HepG2 (cell line): ENCODE measurements around the gene SLC23A3. TPM values are rescaled to one million over a fixed set of nuclear protein-coding genes. Genes with fewer than 3 reads are reported as not detected.

Experiments
- ATF1 ChIP-seq: IDR thresholded peaks from 2 replicates; pipeline ENCODE4 v1.6.1; 2016; ENCODE audit warnings: mild to moderate bottlenecking, control low read depth
- ATF5 ChIP-seq: sonication (generic); formaldehyde crosslinking; IDR thresholded peaks from 2 replicates; pipeline ENCODE4 v1.4.0; 2020; ENCODE audit warnings: mild to moderate bottlenecking, low read depth, missing genetic modification reagents
- CERS6 ChIP-seq: sonication (generic); formaldehyde crosslinking; IDR thresholded peaks from 2 replicates; pipeline ENCODE4 v1.5.0; 2020; ENCODE audit warnings: missing genetic modification reagents
- ELF4 ChIP-seq: sonication (generic); formaldehyde crosslinking; IDR thresholded peaks from 2 replicates; pipeline ENCODE4 v1.5.0; 2020; ENCODE audit warnings: missing genetic modification reagents, mild to moderate bottlenecking, moderate library complexity, borderline replicate concordance
- GATA4 ChIP-seq: sonication (generic); IDR thresholded peaks from 2 replicates; pipeline ENCODE4 v1.6.1; 2016; ENCODE audit warnings: antibody characterized with exemption, low read depth, borderline replicate concordance
- KAT8 ChIP-seq: IDR thresholded peaks from 2 replicates; pipeline ENCODE4 v1.6.1; 2016; ENCODE audit warnings: missing genetic modification reagents, missing compliant biosample characterization
- KDM5B ChIP-seq: sonication (generic); formaldehyde crosslinking; IDR thresholded peaks from 2 replicates; pipeline ENCODE4 v1.4.0; 2020; ENCODE audit warnings: missing genetic modification reagents, mild to moderate bottlenecking, borderline replicate concordance
- MAF1 ChIP-seq: sonication (generic); formaldehyde crosslinking; IDR thresholded peaks from 2 replicates; pipeline ENCODE4 v1.5.0; 2020; ENCODE audit warnings: missing genetic modification reagents, borderline replicate concordance
- NFE2L1 ChIP-seq: sonication (generic); formaldehyde crosslinking; IDR thresholded peaks from 2 replicates; pipeline ENCODE4 v1.4.0; 2020; ENCODE audit warnings: missing genetic modification reagents, mild to moderate bottlenecking, borderline replicate concordance
- RBFOX2 ChIP-seq: fragments of 200-400 bp; formaldehyde crosslinking; IDR thresholded peaks from 2 replicates; pipeline ENCODE4 v1.6.1; 2017; ENCODE audit warnings: low read depth, mild to moderate bottlenecking, low read length
- TCF12 ChIP-seq, 2 experiments: fragments of 450-650 bp in 1 of 2; sonication (generic) in 1 of 2; formaldehyde crosslinking in 1 of 2; IDR thresholded peaks; 2 replicates each; pipeline versions ENCODE4 v1.6.1 to v1.8.0; 2017 to 2022; ENCODE audit warnings: antibody characterized with exemption in 1 of 2, mild to moderate bottlenecking in 1 of 2, missing genetic modification reagents in 1 of 2, moderate library complexity in 1 of 2
- ZBTB7B ChIP-seq: sonication (generic); formaldehyde crosslinking; IDR thresholded peaks from 2 replicates; pipeline ENCODE4 v1.4.0; 2020; ENCODE audit warnings: missing genetic modification reagents
- ZFP36 ChIP-seq: fragments of 150-350 bp; IDR thresholded peaks from 2 replicates; pipeline ENCODE4 v1.6.1; 2018; ENCODE audit warnings: borderline replicate concordance, low read length, low read depth; ENCODE audit not compliant: partially characterized antibody
- ZNF235 ChIP-seq: sonication (generic); formaldehyde crosslinking; IDR thresholded peaks from 2 replicates; pipeline ENCODE4 v1.8.1; 2023; ENCODE audit warnings: mild to moderate bottlenecking, missing genetic modification reagents, borderline replicate concordance
- ZNF251 ChIP-seq: sonication (generic); formaldehyde crosslinking; IDR thresholded peaks from 2 replicates; pipeline ENCODE4 v1.9.0; 2021; ENCODE audit warnings: mild to moderate bottlenecking, missing genetic modification reagents
- ZNF34 ChIP-seq: sonication (generic); formaldehyde crosslinking; IDR thresholded peaks from 2 replicates; pipeline ENCODE4 v1.4.0; 2020; ENCODE audit warnings: mild to moderate bottlenecking, missing genetic modification reagents, borderline replicate concordance
- ZNF362 ChIP-seq: sonication (generic); formaldehyde crosslinking; IDR thresholded peaks from 2 replicates; pipeline ENCODE4 v1.4.0; 2020; ENCODE audit warnings: missing genetic modification reagents, mild to moderate bottlenecking, borderline replicate concordance
- ZNF513 ChIP-seq: sonication (generic); formaldehyde crosslinking; conservative IDR thresholded peaks from 2 replicates; pipeline ENCODE4 v1.5.0; 2020; ENCODE audit warnings: missing genetic modification reagents
- ZNF569 ChIP-seq: sonication (generic); formaldehyde crosslinking; IDR thresholded peaks from 2 replicates; pipeline ENCODE4 v1.5.0; 2020; ENCODE audit warnings: mild to moderate bottlenecking, missing genetic modification reagents, moderate library complexity, borderline replicate concordance
- ZNF580 ChIP-seq: IDR thresholded peaks from 2 replicates; pipeline ENCODE4 v1.6.1; 2016; ENCODE audit warnings: low read depth, borderline replicate concordance
- ZNF775 ChIP-seq: sonication (generic); formaldehyde crosslinking; IDR thresholded peaks from 2 replicates; pipeline ENCODE4 v1.4.0; 2020; ENCODE audit warnings: missing genetic modification reagents, mild to moderate bottlenecking, moderate library complexity, borderline replicate concordance
- ZNF839 ChIP-seq: sonication (generic); formaldehyde crosslinking; IDR thresholded peaks from 2 replicates; pipeline ENCODE4 v1.4.0; 2020; ENCODE audit warnings: missing genetic modification reagents, mild to moderate bottlenecking, borderline replicate concordance
- polyA plus RNA-seq, 8 experiments: library from polyadenylated mRNA; depleted of rRNA in 3 of 8; stranded (reverse) in 7 of 8; unstranded in 1 of 8; fragments of >200 nt; fragmentation: Illumina TruSeq in 4 of 8; extraction: Trizol in 4 of 8; gene quantifications; 2 replicates each; pipeline versions ENCODE4 v1.2.1 to v1.2.3, GENCODE V29; 2011 to 2016; ENCODE audit warnings: low read depth in 4 of 8, missing spikeins in 1 of 8, mixed read lengths in 1 of 8; ENCODE audit not compliant: insufficient read depth in 1 of 8
- total RNA-seq, 5 experiments: library from RNA; depleted of rRNA; stranded (reverse); fragments of >200 nt; fragmentation: Illumina TruSeq; extraction: Trizol; gene quantifications; 2 replicates each; pipeline ENCODE4 v1.2.3, GENCODE V29; 2016; ENCODE audit warnings: low read depth in 1 of 5

SLC23A3 gene
- total and polyA plus RNA-seq, 2 of the 13 experiments (the other 11 are each of a cell fraction or from before 2014, with no cell fraction given), result 0.38 to 0.78 TPM

GRCh38 chr2:219116776-219117646, 52.8 kb downstream of the SLC23A3 start (continued):
- TF ChIP-seq ATF5 (no peak), ZBTB7B (CRISPR knock-in tag) (peak; percentile 56; the same call in 1 of the 2 replicates), ZNF34 (CRISPR knock-in tag) (no peak), KDM5B (CRISPR knock-in tag) (no peak), ZNF362 (CRISPR knock-in tag) (no peak), ZFP36 (no peak), TCF12 (IDR thresholded peaks at IDR 0.05) (no peak), TCF12 (CRISPR knock-in tag; IDR thresholded peaks at IDR 0.05) (no peak), ZNF775 (CRISPR knock-in tag) (no peak), NFE2L1 (no peak), RBFOX2 (no peak), ELF4 (CRISPR knock-in tag) (no peak), ZNF513 (CRISPR knock-in tag) (no peak), CERS6 (no peak), ATF1 (no peak), ZNF235 (CRISPR knock-in tag) (no peak), ZNF569 (CRISPR knock-in tag) (no peak), MAF1 (CRISPR knock-in tag) (no peak), ZNF251 (CRISPR knock-in tag) (no peak), GATA4 (0 out of 2 replicates have a peak, but pooled peaks have one; percentile 30), ZNF839 (CRISPR knock-in tag) (no peak), KAT8 (no peak; the same call in 1 of the 2 replicates), ZNF580 (no peak)
